HEK293 (cell line): ENCODE measurements around the gene ERBB4.

Experiments used
- IKZF3 ChIP-seq: fragments of 450-650 bp; IDR thresholded peaks from 2 replicates; pipeline ENCODE4 v1.5.0; 2018; ENCODE audit warnings: missing biosample characterization, mild to moderate bottlenecking, missing genetic modification characterization, moderate library complexity
- TF ChIP-seq, protein P1 (sequence below): fragments of 450-650 bp; formaldehyde crosslinking; IDR thresholded peaks from 2 replicates; pipeline ENCODE4 v1.5.1; 2016; ENCODE audit warnings: missing biosample characterization, missing genetic modification characterization

DNA sequence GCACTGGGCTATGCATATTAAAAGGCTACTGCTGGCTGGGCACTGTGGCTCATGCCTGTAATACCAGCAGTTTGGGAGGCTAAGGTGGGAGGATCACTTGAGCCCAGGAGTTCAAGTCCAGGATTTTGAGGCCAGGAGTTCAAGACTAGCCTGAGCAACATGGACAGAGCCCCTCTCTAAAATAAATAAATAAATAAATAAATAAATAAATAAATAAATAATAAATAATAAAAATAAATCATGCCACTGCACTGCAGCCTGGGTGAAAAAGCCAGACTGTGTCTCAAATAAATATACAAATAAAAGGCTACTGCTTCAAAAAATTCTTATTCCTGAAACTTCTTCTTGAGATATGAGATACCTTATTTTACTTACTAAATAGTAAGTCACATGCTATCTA lies 439.6 kb downstream of the ERBB4 start:
- TF ChIP-seq IKZF3 (tag by site-specific recombination) = no peak
- TF ChIP-seq, protein P1, sequence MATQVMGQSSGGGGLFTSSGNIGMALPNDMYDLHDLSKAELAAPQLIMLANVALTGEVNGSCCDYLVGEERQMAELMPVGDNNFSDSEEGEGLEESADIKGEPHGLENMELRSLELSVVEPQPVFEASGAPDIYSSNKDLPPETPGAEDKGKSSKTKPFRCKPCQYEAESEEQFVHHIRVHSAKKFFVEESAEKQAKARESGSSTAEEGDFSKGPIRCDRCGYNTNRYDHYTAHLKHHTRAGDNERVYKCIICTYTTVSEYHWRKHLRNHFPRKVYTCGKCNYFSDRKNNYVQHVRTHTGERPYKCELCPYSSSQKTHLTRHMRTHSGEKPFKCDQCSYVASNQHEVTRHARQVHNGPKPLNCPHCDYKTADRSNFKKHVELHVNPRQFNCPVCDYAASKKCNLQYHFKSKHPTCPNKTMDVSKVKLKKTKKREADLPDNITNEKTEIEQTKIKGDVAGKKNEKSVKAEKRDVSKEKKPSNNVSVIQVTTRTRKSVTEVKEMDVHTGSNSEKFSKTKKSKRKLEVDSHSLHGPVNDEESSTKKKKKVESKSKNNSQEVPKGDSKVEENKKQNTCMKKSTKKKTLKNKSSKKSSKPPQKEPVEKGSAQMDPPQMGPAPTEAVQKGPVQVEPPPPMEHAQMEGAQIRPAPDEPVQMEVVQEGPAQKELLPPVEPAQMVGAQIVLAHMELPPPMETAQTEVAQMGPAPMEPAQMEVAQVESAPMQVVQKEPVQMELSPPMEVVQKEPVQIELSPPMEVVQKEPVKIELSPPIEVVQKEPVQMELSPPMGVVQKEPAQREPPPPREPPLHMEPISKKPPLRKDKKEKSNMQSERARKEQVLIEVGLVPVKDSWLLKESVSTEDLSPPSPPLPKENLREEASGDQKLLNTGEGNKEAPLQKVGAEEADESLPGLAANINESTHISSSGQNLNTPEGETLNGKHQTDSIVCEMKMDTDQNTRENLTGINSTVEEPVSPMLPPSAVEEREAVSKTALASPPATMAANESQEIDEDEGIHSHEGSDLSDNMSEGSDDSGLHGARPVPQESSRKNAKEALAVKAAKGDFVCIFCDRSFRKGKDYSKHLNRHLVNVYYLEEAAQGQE = no peak
